LNCaP clone FGC (cell line): ENCODE results near the gene MED20.

Experiments used
- DNase-seq: peaks from one replicate; pipeline ENCODE4 v3.0.0-alpha.2; 2011; ENCODE audit warnings: low read depth
- H3K4me3 ChIP-seq: 2 replicates; pipeline ENCODE4 v1.5.1; 2011; ENCODE audit warnings: mild to moderate bottlenecking, low read depth, low read length, control low read depth
- CTCF ChIP-seq: IDR thresholded peaks from 2 replicates; pipeline ENCODE4 v1.5.1; 2012; ENCODE audit warnings: mild to moderate bottlenecking; ENCODE audit not compliant: control insufficient read depth, insufficient read depth; ENCODE audit errors: extremely low read depth

Gene MED20

GRCh38 chr6:41940759-41941279, 19.9 kb upstream of the MED20 start:
- no peak for DNase-seq
- no peak for TF ChIP-seq CTCF
- peak overlapping the region; percentile 92 for H3K4me3 ChIP-seq

GRCh38 chr6:41939848-41940758, 19.2 kb upstream of the MED20 start:
- H3K4me3 ChIP-seq, result peak overlapping the region; percentile 92
- TF ChIP-seq CTCF, result no peak
- DNase-seq, result no peak

- DNase-seq, result no peak
Observed at GRCh38 chr6:41939176-41939847, 18.4 kb upstream of the MED20 start.

GRCh38 chr6:41938590-41939175, 17.7 kb upstream of the MED20 start:
- TF ChIP-seq CTCF, result no peak
- DNase-seq, result no peak
- no peak overlapping the region for H3K4me3 ChIP-seq

More at GRCh38 chr6:41939176-41939847, 18.4 kb upstream of the MED20 start:
- no peak overlapping the region for H3K4me3 ChIP-seq
- TF ChIP-seq CTCF, result no peak

GRCh38 chr6:41937861-41938574, 17.1 kb upstream of the MED20 start:
- no peak for TF ChIP-seq CTCF
- no peak for DNase-seq
- no peak overlapping the region for H3K4me3 ChIP-seq

GRCh38 chr6:41937472-41937860, 16.5 kb upstream of the MED20 start:
- TF ChIP-seq CTCF, result no peak
- no peak overlapping the region for H3K4me3 ChIP-seq
- no peak for DNase-seq
